DOHH2 (cell line): ENCODE results near the gene TRMT11.

ENCODE experiments used
- EZH2phosphoT487 ChIP-seq: fragments of 200-600 bp; sonication (generic); IDR thresholded peaks from 2 replicates; pipeline ENCODE4 v1.6.1; 2017; ENCODE audit warnings: borderline replicate concordance, mild to moderate bottlenecking, antibody characterized with exemption, low read length, moderate library complexity, mixed read lengths
- TF ChIP-seq, protein P1 (sequence below): fragments of 200-600 bp; sonication (generic); IDR thresholded peaks from one replicate; pipeline ENCODE4 v1.5.1; 2014; ENCODE audit warnings: antibody characterized with exemption, mild to moderate bottlenecking, low read depth, low read length; ENCODE audit not compliant: poor library complexity, severe bottlenecking

DNA sequence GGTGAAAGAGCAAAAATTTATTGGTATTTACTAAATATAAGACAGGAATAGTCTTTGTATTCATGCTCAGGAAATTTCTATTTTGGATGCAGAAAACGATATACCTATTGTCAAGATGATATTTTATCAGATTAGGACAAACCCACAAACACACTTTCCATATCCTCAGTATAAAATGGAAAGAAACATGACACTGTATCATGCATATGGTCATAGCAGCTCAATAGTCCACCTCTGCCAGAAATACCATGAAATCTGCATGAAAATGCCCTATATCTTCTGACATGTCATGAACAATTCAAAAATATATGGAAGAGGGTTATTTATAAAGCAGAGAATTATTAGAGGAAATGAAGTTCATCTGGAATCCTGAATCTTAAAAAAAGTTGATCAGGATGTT is 41.4 kb upstream of the TRMT11 start:
- TF ChIP-seq, protein P1, sequence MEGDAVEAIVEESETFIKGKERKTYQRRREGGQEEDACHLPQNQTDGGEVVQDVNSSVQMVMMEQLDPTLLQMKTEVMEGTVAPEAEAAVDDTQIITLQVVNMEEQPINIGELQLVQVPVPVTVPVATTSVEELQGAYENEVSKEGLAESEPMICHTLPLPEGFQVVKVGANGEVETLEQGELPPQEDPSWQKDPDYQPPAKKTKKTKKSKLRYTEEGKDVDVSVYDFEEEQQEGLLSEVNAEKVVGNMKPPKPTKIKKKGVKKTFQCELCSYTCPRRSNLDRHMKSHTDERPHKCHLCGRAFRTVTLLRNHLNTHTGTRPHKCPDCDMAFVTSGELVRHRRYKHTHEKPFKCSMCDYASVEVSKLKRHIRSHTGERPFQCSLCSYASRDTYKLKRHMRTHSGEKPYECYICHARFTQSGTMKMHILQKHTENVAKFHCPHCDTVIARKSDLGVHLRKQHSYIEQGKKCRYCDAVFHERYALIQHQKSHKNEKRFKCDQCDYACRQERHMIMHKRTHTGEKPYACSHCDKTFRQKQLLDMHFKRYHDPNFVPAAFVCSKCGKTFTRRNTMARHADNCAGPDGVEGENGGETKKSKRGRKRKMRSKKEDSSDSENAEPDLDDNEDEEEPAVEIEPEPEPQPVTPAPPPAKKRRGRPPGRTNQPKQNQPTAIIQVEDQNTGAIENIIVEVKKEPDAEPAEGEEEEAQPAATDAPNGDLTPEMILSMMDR: no peak
- no peak for TF ChIP-seq EZH2phosphoT487
